Breast epithelium (tissue), 4 donors: Measurements from ENCODE around the gene UBA7. TPM values are rescaled to one million over a fixed set of nuclear protein-coding genes. Genes with fewer than 3 reads are reported as not detected.
"Not testable (repeated sequence)": the region's sequence is repeated elsewhere in the genome, so short reads cannot be mapped to it uniquely, and the experiment has no call there.

Experiments used
- DNase-seq, 2 donors: peaks; one replicate each; pipeline ENCODE4 v3.0.0-alpha.2; 2019; ENCODE audit warnings: low spot score in 2 of 2
- H3K27ac ChIP-seq, 2 donors: fragments of 200-600 bp; sonication (generic) in 1 of 2; one replicate each; pipeline ENCODE4 v1.5.1; 2016 to 2019; ENCODE audit warnings: mild to moderate bottlenecking in 1 of 2
- H3K27me3 ChIP-seq, 2 donors: fragments of 200-600 bp; sonication (generic) in 1 of 2; one replicate each; pipeline versions ENCODE4 v1.5.1 to v1.6.0; 2017 to 2019; ENCODE audit warnings: control low read depth in 1 of 2, mild to moderate bottlenecking in 1 of 2
- H3K36me3 ChIP-seq: fragments of 200-600 bp; one replicate; pipeline ENCODE4 v1.5.1; 2019
- H3K4me1 ChIP-seq, 2 donors: fragments of 200-600 bp; sonication (generic); one replicate each; pipeline ENCODE4 v1.5.1; 2016 to 2019; ENCODE audit warnings: control low read depth in 1 of 2
- H3K4me3 ChIP-seq, 3 donors: fragments of 200-600 bp; sonication (generic); 1 replicate in 2 of 3; 2 replicates in 1 of 3; pipeline ENCODE4 v1.5.1; 2016 to 2019; ENCODE audit warnings: mild to moderate bottlenecking in 3 of 3, moderate library complexity in 2 of 3
- H3K9me3 ChIP-seq, 2 donors: fragments of 200-600 bp; sonication (generic) in 1 of 2; one replicate each; pipeline ENCODE4 v1.5.1; 2016 to 2019; ENCODE audit warnings: control low read depth in 1 of 2
- POLR2A ChIP-seq: fragments of 450-650 bp; IDR thresholded peaks from one replicate; pipeline ENCODE4 v1.6.1; 2016; ENCODE audit warnings: antibody characterized with exemption, mild to moderate bottlenecking, moderate library complexity
- POLR2AphosphoS5 ChIP-seq, 3 donors: sonication (generic); formaldehyde crosslinking; IDR thresholded peaks; one replicate each; pipeline ENCODE4 v1.6.1; 2017; ENCODE audit warnings: antibody characterized with exemption in 3 of 3
- intact Hi-C: fragments of 100-400 bp; cut with DNase I; formaldehyde crosslinking; loops from one replicate; pipeline ENCODE4 v1.15.1; 2023; ENCODE audit warnings: low total_unique reads
- total RNA-seq, 3 donors: library from RNA; depleted of rRNA; stranded (reverse); fragments of >200 nt; gene quantifications; one replicate each; pipeline ENCODE4 v1.1.0, GENCODE V29; 2016
- TF ChIP-seq, protein P1 (sequence below), 3 donors: fragments of 450-650 bp; IDR thresholded peaks; one replicate each; pipeline ENCODE4 v1.5.1; 2016 to 2017; ENCODE audit warnings: antibody characterized with exemption in 3 of 3, mild to moderate bottlenecking in 3 of 3, moderate library complexity in 3 of 3

Gene UBA7
- total RNA-seq, 3 donors from 2014 or later, result 26.4 to 77.4 (median 50.5) TPM

GRCh38 chr3:49840388-49840787 is 26.6 kb upstream of the UBA7 start:
- DNase-seq, result no peak
- no peaks in the 10 kb centered on the region for H3K27me3 ChIP-seq
- TF ChIP-seq POLR2AphosphoS5 (IDR thresholded peaks at IDR 0.05) (no peak), POLR2A (no peak)
- TF ChIP-seq, protein P1, sequence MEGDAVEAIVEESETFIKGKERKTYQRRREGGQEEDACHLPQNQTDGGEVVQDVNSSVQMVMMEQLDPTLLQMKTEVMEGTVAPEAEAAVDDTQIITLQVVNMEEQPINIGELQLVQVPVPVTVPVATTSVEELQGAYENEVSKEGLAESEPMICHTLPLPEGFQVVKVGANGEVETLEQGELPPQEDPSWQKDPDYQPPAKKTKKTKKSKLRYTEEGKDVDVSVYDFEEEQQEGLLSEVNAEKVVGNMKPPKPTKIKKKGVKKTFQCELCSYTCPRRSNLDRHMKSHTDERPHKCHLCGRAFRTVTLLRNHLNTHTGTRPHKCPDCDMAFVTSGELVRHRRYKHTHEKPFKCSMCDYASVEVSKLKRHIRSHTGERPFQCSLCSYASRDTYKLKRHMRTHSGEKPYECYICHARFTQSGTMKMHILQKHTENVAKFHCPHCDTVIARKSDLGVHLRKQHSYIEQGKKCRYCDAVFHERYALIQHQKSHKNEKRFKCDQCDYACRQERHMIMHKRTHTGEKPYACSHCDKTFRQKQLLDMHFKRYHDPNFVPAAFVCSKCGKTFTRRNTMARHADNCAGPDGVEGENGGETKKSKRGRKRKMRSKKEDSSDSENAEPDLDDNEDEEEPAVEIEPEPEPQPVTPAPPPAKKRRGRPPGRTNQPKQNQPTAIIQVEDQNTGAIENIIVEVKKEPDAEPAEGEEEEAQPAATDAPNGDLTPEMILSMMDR (IDR thresholded peaks at IDR 0.05), result no peak
- H3K27ac ChIP-seq, result no peak overlapping the region
- intact Hi-C loops, result loop anchor here (5.0 kb wide), 1 partner anchor 33 kb away; no protein-coding TSS in a partner anchor
- no peak overlapping the region for H3K4me3 ChIP-seq
- H3K36me3 ChIP-seq, result no peaks in the 10 kb centered on the region
- H3K4me1 ChIP-seq, result no peaks in the 10 kb centered on the region
- no peaks in the 10 kb centered on the region for H3K9me3 ChIP-seq

DNA sequence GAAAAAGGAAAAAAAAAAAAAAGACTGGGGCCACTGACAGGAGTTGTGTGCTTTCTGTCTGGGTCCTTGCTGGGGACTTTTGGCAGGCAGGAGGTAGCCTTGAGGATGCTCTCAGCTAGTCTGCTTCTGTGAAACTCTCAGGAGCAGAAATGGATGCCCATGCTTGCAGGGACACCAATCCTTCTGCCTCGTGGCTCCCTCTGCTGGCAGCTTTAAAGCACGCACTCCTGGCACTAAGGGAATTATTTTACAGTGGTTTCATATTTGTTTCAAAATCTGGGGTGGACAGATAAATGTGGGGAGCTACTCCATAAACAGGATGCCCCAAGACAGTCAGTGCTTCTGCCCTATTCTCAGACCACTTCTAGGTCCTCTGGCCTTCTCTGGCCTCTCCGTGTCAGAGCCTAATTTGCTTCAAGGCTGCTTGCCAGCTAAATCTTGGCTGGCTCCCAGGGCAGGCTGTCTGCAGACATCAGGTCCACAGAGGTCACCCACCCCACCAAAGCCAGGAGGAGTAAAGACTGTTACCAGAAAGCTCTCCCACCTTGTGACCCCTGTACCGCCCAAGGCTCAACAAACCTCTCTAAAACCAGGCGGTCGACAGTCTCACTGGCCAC is 25.5 kb upstream of the UBA7 start:
- H3K4me3 ChIP-seq, result no peak overlapping the region
- no peaks in the 10 kb centered on the region for H3K27me3 ChIP-seq
- no peaks in the 10 kb centered on the region for H3K36me3 ChIP-seq
- intact Hi-C loops, result no loop called here
- no peaks in the 10 kb centered on the region for H3K4me1 ChIP-seq
- H3K9me3 ChIP-seq, result no peaks in the 10 kb centered on the region
- no peak overlapping the region for H3K27ac ChIP-seq
- TF ChIP-seq, protein P1 (IDR thresholded peaks at IDR 0.05), result peak; percentile 78 to 88 (median 80)
- TF ChIP-seq POLR2A (no peak), POLR2AphosphoS5 (IDR thresholded peaks at IDR 0.05) (peak in 2 of 3 donors; percentile 37 to 56)
- peak; percentile 69 to 79 for DNase-seq

DNA sequence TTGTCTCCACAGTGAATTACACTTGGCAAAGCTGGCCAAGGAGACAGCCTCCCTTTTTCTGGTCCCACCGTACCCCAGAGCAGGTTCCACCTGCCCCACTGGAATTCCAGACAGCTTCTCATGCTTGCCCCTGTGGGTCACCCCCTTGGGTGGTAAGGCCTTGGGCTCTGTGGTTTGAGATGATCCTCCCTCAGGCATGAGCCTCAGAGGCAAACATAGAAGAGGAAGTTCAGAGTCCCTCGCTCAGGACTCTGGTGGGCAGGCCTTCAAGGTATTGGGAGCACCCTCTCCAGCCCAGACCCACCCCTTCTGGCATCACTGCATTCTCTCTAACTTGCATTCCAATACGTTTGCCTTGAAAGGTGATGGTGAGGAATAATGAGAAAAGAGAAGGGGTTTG is 17.6 kb upstream of the UBA7 start:
- DNase-seq, result no peak
- no peaks in the 10 kb centered on the region for H3K27me3 ChIP-seq
- H3K4me3 ChIP-seq, result no peak overlapping the region
- TF ChIP-seq, protein P1 (IDR thresholded peaks at IDR 0.05), result no peak
- TF ChIP-seq POLR2A (no peak), POLR2AphosphoS5 (IDR thresholded peaks at IDR 0.05) (no peak)
- H3K9me3 ChIP-seq, result no peaks in the 10 kb centered on the region
- no peaks in the 10 kb centered on the region for H3K4me1 ChIP-seq
- H3K27ac ChIP-seq, result no peak overlapping the region
- intact Hi-C loops, result no loop called here
- no peaks in the 10 kb centered on the region for H3K36me3 ChIP-seq

DNA sequence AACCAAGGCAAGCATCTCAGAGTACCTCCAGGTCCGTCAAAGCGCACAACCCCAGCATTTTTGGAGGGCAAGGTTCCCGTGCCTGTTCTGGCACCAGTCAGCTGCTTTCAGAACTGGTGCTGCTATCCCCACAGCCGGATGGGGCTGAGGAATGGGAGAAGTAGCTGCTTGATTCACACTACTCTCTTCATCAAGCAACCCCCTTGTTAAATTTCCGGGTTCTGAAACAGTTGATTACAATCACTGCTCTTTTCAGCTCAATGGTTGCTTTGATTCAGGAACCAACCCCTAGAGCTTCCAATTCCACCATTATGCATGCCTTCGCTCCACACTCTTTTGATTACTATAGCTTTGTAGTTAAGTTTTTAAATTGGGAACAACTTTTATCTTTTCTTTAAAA is 12.3 kb upstream of the UBA7 start:
- no peaks in the 10 kb centered on the region for H3K4me1 ChIP-seq
- intact Hi-C loops, result no loop called here
- no peak for DNase-seq
- H3K9me3 ChIP-seq, result no peaks in the 10 kb centered on the region
- H3K36me3 ChIP-seq, result no peaks in the 10 kb centered on the region
- no peak overlapping the region for H3K4me3 ChIP-seq
- H3K27ac ChIP-seq, result no peak overlapping the region
- no peaks in the 10 kb centered on the region for H3K27me3 ChIP-seq
- TF ChIP-seq, protein P1 (IDR thresholded peaks at IDR 0.05), result no peak
- TF ChIP-seq POLR2A (no peak), POLR2AphosphoS5 (IDR thresholded peaks at IDR 0.05) (no peak)

GRCh38 chr3:49823131-49823530 is 9.4 kb upstream of the UBA7 start:
- H3K36me3 ChIP-seq, H3K4me1 ChIP-seq, H3K27ac ChIP-seq, intact Hi-C loops, H3K4me3 ChIP-seq, DNase-seq, H3K9me3 ChIP-seq, H3K27me3 ChIP-seq: not testable (repeated sequence)
